MV-4-11 (cell line): ENCODE results near the gene EFEMP2.
A peak's percentile ranks its signal among the peaks of the same experiment; 100 is the strongest.

Experiments used
- DNase-seq: peaks from one replicate; lab custom pipeline; 2025; lab: John Stamatoyannopoulos, UW

Gene EFEMP2

DNA sequence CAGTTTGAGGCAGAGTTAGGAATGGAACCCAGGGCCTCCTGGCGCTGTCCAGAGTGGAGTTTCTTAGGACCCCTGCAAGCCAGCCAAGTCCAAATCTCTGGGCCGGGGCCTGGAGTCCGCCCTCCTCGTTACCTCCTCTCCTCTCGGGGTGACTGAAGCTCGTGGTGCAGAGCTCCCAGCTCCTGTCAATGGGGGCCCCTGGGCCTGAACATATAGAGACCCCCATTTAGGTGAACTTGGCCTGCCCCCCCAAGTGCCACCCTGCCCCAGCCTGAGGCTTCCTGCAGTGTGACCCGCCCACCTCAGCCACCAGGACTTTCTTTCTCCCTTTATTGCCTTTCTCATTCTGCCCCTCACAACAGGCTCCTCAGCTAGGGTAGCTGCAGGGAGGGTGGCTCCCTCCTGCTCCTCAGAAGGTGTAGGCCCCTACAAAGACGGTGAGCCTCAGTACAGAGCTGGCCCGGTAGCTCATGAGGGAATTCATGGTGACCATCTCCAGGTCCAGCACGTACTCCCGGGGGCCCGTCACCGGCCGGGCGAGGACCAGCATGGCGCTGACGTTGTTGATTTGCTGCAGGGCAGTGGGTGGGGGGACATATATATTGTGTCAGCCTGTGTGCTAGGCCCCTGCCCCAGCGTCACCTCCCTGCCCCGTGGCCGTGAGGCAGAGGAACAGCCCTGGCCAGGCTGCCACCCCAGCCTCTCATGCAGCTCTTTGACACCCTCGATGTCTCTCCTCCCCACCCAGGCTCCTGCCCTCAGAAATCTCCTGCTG lies 5.9 kb downstream of the EFEMP2 start:
- no peak for DNase-seq

DNA sequence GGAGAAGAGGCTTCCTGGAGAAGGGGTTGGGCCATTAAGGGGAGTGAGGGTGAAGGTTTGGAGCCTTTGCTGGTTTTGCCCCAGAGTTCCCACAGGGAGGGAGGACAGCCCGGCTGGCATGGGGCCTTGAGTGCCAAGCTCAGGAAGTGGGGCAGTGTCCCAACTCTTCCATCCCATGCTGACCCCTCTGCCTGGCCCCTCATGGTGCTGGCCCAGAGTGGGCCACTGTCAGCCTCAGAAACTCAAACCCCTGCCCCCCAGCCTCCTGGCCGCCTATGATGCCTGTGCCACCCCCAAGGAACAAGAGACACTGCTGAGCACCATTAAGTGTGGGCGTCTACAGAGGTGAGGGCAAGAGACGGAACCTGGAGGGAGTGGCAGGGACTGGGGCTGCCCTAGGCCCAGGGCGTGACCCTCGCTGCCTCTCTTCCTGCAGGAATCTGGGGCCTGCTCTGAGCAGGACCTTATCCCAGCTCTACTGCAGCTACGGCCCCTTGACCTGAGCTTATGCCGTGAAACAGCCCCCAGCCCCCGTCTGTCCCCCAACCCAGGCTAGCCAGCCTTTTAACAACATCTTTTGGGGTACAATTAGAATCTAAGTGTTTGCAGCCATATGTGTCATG lies 6.9 kb downstream of the EFEMP2 start:
- DNase-seq, result no peak

GRCh38 chr11:65864706-65865471 lies 7.7 kb downstream of the EFEMP2 start:
- no peak for DNase-seq

GRCh38 chr11:65863889-65864705 lies 8.5 kb downstream of the EFEMP2 start:
- DNase-seq, result no peak

GRCh38 chr11:65862941-65863888 lies 9.4 kb downstream of the EFEMP2 start:
- DNase-seq, result no peak

GRCh38 chr11:65862191-65862735 lies 10.3 kb downstream of the EFEMP2 start:
- no peak for DNase-seq

- no peak for DNase-seq
Measured at GRCh38 chr11:65861533-65862183, 10.9 kb downstream of the EFEMP2 start.

DNA sequence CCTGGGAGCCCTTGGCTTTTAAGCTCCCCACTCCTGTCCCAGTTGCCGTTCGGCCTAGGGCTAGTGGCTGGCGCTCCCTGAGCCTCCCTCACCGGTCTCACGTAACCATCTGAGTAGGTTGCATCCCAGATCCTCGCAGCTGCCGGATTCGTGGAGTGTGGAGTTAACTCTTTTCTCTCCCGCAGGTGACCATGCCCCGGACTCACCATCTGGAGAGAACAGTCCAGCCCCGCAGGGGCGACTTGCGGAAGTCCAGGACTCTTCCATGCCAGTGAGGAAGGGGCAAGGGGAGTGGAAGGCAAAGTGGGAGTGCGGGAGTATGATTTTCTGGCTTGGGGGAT lies 11.5 kb downstream of the EFEMP2 start:
- no peak for DNase-seq

- DNase-seq, result peak; percentile 95
Measured at GRCh38 chr11:65860278-65861164, 12.1 kb downstream of the EFEMP2 start, which contains the start of gene MUS81. MUS81 (plus strand) TSS chr11:65860433; CDS start chr11:65860754, 321 bp downstream.

GRCh38 chr11:65859812-65860277 lies 12.8 kb downstream of the EFEMP2 start:
- no peak for DNase-seq

GRCh38 chr11:65859095-65859811 lies 13.3 kb downstream of the EFEMP2 start:
- peak; percentile 98 for DNase-seq

GRCh38 chr11:65858681-65859087 lies 13.9 kb downstream of the EFEMP2 start:
- no peak for DNase-seq

DNA sequence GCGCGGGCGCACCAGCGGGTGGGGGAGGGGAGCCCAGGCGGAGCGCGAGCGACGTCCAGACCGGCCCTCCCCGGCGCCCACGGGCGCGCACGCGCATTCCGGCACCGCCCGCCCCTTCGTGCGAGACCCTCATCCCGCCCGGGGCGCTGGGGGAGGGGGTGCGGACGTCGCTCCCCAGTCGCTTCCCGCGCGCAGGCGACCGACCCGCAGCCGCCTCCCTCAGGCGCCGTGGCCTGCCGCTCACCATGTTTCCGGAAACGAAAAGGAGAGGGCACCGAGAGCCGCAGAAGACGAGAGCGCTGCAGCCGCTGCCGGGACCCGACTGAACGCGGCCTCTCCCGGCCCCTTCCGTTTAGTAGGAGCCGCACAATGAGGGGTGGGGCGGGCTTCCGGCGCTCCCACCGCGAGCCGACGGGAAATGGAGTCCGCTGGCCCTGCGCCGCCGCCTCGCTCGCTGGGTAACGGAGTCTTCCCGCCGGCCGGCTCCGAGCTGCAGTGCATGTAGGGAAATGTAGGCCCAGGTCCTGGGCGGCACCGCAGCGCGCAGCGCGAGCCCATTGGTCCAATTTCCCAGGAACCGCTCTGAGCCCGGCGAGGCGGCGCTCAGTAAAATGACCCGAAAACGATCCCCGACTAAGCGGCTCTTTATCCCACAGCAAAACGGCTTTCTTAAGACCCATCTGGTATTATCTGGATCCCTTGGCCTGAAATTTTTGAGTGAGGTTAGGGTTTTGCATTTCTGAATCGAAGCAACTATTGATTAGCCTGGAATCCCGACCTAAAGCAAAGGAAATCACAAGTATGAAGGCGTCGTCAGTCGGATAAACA lies 14.5 kb downstream of the EFEMP2 start, which contains the start of gene CFL1:
CFL1 (minus strand) TSS at position 328 of the 828 bp plus-strand sequence; CDS start at position 247, 81 bp downstream.
- DNase-seq, result peak; percentile 95

GRCh38 chr11:65857500-65857852 lies 15.1 kb downstream of the EFEMP2 start:
- no peak for DNase-seq

DNA sequence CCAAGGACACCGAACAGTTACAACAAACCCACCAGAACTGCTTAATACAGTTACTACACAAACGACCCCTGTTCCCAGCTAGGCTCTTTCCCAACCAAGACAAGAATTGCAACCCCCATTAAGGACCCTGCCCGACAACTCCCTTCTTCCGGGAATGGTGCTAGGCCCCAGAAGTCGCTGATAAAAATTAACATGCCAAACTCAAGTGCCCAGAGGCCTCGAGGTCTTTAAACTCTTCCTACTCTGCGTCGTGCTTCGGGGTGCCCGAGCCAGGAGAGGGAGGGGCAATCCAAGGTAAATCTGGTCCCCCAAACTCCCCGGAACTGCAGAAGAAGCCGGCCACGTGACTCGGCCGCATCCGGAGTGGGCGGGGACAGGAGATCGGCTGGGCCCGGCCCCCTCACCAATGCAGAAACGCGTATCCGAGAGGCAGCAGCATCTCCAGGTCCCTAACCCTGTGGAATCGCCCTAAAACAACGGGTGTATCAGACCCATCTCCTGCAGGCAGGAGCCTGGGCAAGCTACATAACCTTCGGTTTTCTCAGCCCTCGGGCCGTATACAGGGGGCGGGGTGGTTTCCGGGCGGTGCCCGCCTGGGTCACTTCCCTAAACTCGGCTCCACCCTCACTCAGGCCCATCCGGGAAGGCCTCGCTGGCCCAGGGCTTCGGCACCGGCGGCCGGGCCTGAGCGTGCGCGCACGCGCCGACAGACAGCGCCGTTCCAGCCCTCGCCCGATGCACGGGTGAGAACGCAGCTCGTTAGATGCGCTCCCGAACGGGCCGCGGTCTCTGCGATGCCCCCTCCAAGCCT lies 15.7 kb downstream of the EFEMP2 start:
- DNase-seq, result peak; percentile 82

- no peak for DNase-seq
Measured at GRCh38 chr11:65855927-65856363, 16.7 kb downstream of the EFEMP2 start.
